Measurements from ENCODE around the gene SEMA3F.
"Not testable (repeated sequence)": the region's sequence is repeated elsewhere in the genome, so short reads cannot be mapped to it uniquely, and the experiment has no call there.

SEMA3F gene

DNA sequence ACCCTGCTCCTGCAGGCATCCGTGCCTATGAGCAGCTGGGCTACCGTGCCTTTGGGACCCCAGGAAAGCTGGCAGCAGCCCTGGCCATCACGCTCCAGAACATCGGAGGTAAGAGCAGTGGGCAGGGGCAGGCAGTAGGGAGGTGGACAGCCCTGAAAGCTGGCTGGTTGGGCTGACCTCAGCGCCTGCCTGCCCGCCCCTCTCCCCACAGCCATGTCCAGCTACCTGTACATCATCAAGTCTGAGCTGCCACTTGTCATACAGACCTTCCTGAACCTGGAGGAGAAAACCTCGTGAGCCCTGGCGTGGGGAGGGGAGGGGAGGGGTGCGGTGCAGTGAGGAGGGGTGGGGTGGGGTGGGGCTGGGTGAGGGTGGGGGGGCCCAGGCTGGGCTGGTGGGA is 60.4 kb downstream of the SEMA3F start:
- DNase-seq, result no peak

DNA sequence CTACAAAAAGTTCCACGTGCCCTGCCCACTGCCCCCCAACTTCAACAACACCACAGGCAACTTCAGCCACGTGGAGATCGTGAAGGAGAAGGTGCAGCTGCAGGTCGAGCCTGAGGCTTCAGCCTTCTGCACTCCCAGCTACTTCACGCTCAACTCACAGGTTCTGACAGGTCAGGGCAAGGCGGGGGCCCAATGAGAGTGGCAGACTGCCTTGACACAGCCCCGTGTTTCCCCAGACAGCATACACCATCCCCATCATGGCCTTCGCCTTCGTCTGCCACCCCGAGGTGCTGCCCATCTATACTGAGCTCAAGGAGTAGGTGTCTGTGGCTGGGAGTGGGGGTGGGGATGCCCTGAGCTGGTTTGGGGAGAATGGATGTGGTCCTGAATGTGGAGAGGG is 62.6 kb downstream of the SEMA3F start:
- DNase-seq, result no peak

DNA sequence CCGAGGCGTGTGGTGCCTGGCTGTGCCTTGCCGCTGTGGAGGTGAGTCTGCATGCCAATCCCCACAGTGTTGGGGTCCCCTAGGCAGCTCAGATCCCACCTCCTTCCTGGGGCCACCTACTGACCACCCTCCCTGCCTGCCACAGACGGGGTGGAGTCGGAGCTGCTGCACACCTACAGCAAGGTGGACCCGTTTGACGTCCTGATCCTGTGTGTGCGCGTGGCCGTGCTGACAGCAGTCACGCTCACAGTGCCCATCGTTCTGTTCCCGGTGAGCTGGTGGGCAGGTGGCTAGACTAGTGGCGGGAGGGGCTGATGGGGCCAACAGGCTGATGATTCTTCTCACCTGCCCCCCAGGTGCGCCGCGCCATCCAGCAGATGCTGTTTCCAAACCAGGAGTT is 63.3 kb downstream of the SEMA3F start:
- DNase-seq, result no peak

DNA sequence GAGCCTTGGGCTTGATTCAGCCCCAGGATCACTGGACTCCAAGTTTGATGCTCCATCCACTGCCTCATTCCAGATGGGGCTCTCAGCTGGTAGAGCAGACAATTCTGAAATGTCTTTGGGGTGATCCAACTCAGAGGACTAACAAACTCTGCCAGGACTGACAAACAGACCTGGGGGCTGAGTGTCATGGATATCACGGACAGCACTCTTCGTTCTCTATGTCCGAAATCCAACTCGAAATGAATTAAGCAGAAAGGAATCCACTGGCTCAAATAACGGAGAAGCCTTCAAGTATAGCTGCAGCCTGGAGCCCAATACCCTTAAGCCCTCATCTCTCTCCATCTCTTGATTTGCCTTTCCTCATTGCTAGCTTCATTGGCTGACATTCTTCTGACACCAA is 64.2 kb downstream of the SEMA3F start:
- no peak for DNase-seq

DNA sequence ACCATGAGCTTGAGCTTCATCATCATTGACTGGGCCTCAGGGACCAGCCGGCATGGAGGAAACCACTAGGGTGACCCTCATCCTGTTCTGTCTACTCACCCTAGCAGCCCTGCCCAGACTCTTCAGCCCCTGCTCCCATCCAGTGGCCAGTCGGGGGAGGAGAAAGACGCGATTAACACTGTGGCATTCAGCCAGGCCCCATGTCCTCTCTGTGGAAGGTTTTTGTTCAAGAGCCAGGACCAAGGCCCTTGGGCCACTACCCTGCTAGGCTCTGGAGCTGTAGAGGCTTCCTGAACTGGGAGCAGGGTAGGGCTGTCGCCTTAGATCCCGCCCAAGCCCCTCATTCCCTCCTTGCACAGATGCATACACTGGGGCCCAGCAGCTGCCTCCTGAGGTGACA is 65.0 kb downstream of the SEMA3F start:
- no peak for DNase-seq

DNA sequence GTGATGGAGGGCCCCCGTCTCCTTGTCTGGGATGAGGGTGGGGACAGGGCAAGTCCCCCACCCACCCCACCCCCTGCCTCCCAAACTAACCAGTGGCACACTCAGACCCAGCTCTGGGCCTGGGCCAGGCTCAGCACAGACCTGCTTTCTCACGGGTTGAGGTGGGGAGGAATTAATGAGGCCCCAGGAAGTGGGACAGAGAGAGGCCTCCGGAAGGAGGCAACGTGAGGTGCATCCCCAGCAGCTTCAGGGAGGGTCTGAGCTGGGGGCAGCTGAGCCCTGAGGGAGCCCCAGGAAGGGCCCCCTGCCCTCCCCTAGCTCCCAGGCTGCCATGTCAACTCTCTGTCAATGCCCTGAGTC is 65.9 kb downstream of the SEMA3F start:
- no peak for DNase-seq

DNA sequence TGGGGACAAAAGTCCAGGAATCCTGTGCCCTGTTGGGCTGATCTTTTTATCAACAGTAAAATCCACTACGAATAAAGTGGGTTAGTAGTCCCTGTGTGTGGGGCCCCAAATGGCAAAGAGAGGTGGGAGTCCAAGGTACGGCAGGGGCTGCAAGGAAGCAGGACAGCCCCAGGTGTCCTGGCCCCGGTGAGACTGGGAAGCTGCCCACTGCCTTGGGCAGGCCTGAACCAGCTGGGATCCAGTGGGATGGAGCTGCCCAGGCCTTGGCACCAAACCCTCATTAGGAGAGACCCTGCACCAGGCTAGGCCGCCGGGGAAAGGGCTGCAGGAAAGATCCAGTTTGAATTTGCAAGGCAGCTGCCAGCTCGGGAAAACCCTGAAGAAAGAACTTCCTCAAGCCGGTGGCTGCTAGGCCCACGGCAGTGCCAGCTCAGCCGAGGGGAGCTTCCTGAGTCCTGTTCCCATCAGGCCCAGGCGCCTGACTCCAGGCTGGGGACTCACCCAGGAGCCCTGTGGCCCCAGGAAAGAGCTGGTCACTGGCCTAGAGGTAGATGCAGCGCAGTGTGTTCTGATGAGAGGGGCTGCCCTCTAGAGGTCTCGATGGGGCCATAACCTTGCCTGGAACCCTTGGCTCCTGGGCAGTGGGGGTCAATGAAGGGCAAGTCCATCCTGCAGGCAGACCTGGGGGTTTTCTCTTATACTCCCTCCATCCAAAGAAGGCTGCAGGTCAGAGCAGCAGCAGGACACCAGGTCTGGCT is 66.5 kb downstream of the SEMA3F start:
- no peak for DNase-seq

DNA sequence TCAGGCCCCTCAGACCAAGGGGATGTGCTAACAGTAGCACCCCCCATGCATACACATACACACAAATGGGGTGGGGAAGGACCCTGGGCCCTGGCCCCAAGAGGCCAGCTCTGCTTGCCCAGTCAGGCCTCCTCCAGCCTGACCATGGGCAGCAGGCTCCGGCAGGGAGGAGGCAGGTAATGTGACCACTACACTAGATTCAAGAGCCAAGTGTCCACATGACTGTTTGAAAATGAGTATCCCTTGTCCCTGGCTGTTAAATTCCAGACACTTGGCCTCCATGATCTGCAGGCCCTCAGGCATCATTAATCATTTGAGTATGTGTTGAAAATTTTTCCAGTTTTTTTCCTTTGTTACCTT is 67.0 kb downstream of the SEMA3F start:
- DNase-seq, result no peak

DNA sequence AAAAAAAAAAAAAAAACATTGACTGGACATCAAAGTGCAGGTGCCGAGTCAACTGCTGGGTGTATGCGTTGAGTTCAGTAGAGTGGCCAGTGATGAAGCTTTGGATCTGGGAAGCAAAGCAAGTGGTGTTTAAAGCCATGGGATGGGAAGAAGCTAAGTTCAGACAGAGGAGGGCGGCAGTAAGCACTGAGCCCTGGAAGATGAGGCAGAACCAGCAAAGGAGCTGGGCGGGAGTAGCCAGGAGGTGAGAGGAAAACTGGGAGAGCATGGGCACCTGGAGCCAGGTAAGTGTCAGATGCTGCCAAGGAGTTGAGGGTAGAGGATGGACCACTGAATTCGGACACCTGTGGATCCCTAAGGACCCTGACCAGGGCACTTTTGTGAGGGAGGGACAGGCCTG is 69.5 kb downstream of the SEMA3F start:
- no peak for DNase-seq

DNA sequence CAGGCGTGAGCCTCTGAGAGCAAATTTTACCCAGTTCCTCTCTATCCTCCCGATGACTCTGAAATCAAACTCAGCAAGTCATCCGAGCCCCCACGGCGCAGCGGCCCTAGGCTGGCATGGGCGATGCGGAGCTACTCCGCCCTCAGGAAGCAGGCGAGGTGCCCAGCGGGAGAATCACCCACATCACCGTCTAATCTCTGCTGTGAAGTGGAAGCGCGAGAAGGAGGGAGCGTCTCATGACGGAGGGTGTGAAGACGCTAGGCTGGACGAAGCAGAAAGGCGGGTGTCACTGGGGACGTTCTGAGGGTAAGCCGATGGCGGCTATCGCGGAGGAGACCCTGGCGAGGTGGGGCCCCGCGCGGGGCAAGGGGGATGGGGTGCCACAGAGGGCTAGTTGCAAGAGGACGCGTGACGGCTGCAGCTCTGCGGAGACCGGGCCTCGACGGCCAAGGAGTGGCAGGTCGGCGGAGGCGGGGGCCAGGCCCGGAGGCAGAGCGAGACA is 71.8 kb downstream of the SEMA3F start:
- DNase-seq, result no peak

DNA sequence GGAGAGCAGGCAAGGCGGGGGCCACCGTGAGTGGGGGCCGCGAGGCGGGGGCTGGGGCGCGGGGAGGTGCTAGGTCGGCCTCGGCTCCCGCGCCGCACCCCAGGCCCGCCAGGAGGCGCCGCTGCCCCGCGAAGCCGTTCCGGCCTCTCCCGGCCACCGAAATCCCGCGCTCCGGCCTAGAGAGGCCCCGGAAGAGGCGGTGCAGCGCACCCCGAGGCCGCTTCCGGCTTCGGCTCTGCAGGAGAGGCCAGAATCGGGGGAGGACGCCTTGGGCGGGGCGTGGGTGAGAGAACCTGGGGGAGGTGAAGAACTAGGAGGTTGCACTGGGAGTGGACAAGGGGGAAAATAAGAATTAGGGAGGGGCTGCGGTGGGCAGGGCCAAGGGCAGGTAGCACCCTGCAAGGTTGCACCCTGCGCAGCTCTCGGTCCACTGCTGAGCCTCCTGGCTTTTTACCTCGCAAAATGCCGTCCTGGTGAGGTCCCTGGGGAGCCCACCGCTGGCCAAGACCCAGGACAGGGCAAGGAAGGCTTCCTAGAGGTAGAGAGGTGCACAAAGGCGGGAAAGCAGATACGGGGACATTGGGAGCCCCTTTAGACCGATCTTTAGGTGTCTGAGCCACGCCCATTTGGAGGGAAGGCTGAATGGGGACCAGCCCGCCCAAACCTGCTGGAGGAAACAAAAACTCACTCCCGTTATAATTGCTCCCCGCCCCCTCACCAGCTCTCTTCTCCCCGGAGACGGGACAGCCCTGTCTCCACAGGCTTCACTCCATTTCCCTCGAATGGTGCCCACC is 72.5 kb downstream of the SEMA3F start:
- peak; percentile 41 for DNase-seq

DNA sequence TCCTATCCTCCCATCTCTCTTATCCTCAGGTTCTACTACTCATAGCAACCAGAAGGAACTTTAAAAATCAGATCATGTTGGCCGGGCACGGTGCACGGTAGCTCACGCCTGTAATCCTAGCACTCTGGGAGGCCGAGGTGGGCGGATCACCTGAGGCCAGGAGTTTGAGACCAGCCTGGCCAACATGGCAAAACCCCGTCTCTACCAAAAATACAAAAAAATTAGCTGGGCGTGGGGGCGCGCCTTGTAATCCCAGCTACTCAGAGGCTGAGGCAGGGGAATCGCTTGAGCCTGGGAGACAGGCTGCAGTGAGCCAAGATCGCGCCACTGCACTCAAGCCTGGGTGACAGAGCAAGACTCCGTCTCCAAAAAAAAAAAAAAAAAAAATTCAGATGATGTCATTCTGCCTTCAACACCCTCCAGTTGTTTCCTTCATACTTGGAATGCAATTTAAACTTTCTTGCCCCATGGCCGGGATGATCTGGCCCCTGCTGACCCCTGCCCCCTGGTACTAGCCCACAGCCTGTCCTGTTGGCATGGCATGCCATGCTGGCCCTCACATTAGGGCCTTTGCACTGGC is 73.2 kb downstream of the SEMA3F start:
- DNase-seq, result not testable (repeated sequence)

DNA sequence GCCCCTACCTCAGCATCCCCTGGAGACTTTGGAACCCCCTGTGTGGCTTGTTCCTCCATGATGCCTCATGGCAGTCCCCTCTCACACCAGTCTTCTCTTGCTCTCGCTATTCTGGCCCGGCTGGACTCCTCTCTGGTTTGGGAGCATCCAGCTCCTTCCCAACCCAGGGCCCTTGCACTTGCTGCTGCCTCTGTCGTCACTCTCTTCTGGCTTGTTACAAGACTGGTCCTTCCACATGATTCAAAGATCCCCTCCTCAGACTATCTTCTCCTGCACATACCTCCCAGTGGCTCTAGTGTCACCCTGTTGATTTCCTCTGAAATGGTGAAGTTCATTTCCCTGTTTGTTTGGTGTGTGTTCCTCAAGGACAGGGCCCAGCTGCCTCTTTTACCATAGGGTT is 74.4 kb downstream of the SEMA3F start:
- DNase-seq, result no peak

DNA sequence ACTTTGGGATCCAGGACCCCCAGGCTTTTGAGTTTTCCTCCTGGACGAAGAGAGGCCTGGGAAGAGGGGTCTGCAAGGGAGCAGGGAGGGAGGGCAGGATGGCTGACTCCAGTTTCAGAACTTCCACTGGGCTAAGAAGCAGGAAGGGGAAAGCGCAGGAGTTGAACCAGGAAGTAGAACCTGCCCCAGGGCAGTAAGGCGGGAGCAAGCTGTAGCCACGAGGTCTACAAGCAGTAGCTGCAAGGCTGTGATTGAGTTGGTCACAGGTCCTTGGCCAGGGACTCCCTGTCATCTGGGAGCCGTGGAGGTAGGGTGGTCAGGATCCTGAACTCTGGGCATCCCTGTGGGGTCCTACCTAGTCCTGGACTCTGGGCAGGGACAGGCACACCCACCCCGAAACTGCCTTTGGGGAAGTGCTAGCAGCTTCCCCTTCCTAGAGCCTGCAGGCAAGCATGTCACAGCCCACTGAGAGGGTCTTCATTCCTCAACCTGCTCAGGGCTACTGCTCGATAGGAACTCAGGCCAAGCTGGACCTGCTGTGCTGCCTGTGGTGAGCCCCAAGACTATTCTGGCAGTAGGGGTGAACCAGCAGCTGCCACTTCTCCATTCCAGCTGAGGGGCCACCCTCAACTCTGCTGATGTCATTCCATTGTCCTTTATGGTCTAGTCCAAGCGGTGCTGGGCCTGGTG is 75.1 kb downstream of the SEMA3F start:
- DNase-seq, result no peak

DNA sequence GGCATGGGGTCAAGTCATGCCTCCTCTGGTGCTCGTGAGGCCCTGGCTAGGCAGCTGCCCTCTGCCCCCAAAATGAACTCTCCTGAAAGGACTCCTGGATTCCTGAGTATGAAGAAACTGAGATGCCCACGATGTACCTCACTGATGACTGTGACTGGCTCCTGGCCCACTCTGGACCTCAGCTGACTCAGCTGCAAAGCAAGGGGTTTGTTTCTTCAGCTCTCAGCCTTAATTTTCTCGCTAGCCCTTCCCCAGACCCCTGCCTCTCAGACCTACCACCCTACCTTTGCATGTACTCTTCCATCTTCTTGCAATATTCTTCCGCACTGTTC is 75.6 kb downstream of the SEMA3F start:
- no peak for DNase-seq

DNA sequence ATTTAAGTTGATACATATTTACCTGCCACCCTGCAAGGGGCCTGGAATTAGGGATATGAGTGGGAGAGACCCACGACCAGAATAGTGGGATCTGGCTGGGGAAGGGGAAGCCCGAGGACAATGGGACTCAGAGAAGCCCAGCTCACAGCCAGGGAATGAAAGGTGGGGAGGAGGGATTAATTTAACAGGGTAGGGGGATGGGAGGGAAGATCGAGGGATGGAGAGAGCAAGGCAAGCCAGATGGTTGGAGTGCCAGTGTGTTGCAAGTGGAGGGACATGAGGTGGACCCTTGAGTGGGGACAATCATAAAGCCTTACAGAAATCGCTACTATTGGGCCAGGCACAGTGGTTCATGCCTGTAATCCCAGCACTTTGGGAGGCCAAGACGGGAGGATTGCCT is 76.5 kb downstream of the SEMA3F start:
- no peak for DNase-seq

DNA sequence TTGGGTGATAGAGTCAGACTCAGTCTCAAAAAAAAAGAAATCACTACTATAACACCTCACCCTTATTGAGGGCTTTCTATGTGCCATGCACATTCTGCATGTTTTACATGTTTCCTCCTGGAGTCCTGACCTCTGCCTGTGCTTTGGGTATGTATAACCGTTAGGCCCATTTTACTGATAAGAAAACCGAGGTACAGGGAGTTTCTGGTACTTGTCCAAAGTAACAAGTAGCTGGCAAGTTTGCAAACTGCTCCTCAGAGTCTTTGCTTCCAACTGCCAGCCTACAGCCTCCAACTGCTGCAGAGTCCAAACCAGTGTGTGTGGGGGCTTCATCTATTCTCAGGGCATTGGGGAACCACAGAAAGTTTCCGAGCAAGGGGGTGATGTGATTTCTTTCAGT is 77.2 kb downstream of the SEMA3F start:
- DNase-seq, result no peak

DNA sequence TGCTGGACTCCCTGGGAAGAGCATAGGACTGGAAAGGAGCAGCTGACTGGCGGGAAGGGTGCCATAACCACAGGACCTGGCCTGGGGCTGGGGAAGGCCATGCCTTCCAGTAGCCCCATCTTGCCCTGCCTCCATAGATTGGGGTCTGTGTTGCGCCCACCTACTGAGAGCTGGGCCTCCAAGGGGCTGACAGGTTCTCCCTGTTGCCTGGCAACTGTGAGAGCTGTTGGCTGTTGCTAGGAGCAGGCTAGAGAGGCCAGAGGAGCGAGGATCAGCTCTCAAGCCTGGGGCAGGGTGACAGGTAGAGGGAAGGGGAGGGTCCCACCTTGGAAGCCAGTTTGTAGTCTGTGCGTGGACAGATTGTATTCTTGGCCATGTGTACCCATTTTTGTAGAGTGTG is 78.1 kb downstream of the SEMA3F start:
- no peak for DNase-seq

DNA sequence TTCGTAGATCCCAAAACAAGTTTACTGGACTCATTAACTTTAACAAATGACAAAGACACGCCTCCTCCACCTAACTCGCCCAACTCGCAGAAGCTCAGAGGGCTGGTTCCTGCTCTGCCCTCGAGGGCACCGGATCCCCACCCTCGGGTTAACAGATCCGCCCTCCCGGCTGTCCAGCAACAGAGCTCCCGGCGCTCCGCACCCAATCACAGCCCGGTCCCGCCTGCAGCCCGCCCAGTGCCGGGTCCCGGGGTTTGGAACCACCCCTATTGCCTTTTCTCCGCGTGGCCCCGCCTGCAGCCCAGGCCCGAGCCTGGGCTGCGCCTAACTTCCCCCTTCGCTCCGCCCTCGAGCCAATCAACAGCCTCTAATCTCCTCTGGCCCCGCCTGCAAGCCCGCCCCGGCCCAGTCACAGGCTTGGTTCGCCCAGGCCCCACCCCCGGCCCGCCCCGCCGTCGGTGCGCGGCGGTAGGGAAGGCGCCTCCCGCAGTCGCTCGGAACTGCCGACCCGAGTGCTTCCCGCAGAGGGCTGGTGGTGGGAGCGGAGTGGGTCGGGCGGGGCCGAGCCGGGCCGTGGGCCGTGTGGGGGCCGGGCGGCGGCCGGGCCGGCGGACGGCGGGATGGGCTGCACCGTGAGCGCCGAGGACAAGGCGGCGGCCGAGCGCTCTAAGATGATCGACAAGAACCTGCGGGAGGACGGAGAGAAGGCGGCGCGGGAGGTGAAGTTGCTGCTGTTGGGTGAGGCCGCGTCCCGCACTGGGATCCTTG is 80.8 kb downstream of the SEMA3F start, which contains the start of gene GNAI2:
Gene GNAI2, plus strand, starts transcription at position 489 of the 768 bp plus-strand sequence. Its CDS starts 132 bp downstream, at position 621.
- peak; percentile 78 for DNase-seq

DNA sequence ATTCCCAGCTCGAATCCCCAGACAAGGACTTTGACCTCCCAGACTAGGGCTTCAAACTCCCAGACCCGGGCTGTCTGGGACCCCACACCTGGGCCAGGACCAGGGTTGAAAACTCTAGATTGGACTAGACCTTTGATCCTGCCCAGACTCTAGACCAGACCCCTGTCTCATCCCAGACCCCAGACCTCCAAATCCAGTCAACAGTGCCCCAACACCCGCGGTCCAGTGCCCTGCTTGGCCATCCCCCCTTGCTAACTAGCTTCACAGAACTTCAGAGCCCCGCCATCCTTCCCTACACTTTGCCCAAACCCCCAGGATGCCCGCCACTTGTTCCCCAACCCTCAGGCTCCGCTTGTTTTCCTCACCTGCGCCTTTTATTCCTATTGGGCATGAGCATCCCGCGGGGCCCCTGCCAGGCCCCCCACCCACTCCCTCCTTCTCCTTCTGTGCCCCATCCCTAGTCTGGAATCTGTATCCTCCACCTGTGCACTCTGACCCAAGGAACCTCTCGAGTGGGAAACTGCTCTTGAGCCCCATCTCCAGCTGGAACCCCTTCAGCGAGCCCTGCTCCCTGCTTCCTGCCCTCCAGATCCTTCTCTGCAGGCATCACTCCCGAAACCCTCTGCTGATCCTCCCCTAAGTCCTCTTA is 81.5 kb downstream of the SEMA3F start:
- no peak for DNase-seq

DNA sequence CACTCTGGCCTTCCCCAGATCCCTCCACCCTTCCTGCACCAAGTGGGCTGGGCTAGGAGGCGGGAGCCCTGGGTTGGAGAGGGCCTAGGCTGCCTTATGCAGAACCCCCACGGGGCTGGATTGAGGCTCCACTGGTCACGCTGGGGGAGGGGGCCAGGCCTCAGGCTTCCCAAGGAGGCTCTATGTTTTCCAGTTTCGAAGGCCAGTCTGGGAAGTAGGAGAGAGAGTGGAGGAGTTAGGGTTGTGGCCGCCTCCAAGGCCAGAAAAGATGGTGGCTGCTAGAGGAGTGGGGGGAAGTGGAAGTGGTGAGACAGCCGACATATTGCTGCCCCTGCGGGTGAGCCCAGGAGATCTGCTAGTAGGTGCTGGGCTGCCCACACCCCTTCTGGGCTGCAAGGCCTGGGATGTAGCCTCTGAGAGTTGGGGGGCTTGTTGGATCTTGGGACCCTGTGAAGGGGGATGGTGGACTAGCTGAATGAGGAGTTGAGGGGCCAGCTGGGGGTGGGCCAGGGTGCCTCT is 82.1 kb downstream of the SEMA3F start:
- DNase-seq, result no peak
